HG03571 (cell line): ENCODE results near the gene ZSWIM6.

Experiments
- ATAC-seq: cut with Tn5 transposase; IDR thresholded peaks from one replicate; pipeline ENCODE4 v1.9.1; 2021; ENCODE audit not compliant: unreplicated experiment

Gene ZSWIM6

GRCh38 chr5:61357745-61358144 lies 25.7 kb downstream of the ZSWIM6 start:
- no peak for ATAC-seq

DNA sequence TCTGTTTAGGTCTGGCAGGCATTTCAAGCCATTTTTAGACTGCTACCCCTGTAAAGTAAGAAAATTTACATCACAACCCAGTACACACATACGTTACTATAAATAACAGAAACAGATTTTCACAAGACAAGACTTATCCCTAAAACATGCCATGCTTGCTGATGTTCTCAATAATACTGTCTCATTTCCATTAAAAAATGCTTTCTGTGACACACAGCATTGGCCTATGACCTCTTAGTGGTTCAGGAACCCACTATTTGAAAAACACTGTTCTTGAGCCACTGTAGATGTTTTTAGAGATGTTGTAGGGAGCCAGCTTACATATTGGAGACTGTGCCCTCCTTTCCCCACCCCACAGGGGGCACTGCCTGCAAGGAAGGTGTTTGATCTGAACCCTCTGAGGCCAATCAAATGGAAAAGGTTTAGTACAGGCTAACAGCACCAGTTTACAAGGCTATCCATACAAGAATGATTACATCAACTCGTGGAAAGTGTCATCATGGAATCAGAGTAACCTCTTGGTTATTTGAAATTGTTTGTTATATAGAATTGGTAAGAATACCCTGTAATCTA lies 30.8 kb downstream of the ZSWIM6 start:
- no peak for ATAC-seq

- no peak for ATAC-seq
These were observed 31.5 kb downstream of the ZSWIM6 start for GRCh38 chr5:61363401-61364114.

- ATAC-seq = no peak
These were observed 34.6 kb downstream of the ZSWIM6 start for GRCh38 chr5:61366497-61367240.

DNA sequence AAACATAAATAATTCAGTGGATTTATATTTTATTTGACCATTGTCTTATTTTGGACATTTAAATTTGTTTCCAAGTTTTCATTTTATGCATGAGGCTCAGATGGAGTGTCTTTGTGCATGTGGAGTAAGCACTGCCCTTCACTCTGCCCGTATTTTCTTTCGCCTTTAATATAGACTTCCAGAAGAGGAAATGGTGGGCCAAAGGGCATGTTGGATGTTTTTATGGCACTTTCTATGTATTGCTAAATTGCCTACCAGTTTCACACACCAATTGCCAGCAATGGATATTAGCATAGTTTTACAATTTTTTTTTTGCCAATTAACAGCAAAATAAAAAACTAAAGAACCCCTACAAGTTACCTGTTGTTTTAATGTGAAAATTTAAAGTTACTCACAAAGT lies 38.4 kb downstream of the ZSWIM6 start:
- ATAC-seq = no peak

GRCh38 chr5:61371474-61371873 lies 39.4 kb downstream of the ZSWIM6 start:
- ATAC-seq = no peak

DNA sequence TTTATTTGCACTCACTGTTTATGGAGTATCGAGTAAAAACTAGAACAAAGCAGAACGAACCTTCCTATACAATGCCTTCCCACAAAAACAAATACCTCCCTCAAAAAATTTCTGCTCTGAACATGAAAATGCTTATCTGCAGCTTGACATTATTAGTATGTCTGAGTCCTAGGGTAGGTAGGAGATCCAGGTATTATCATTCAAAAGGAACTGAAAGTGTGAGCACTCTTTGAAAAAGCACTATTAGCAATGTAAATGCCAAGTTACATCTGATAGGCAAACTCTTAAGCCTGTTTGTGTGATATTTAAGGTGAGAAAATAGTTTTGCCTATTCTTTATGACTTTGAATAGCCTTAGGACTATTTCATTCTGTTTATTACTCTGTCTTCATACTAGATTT lies 47.6 kb downstream of the ZSWIM6 start:
- ATAC-seq = no peak

DNA sequence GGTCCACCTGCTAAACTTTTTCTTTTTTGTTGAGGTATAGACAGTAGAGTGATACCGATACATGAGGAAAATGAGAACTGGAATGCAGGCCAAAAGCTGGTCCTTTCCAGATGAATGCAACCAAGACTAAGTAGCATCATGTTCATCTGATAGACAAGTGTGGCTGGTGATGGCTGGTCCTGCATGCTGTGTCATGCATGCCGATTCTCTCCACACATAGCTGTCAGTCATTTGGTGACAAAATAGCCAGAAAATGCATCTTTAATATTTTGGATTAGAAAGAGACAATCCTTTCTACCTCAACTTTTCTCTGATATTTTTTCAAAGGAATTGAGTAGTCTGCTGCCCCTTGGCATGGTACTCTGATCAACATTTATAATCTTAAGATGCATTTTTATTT lies 49.9 kb downstream of the ZSWIM6 start:
- no peak for ATAC-seq

DNA sequence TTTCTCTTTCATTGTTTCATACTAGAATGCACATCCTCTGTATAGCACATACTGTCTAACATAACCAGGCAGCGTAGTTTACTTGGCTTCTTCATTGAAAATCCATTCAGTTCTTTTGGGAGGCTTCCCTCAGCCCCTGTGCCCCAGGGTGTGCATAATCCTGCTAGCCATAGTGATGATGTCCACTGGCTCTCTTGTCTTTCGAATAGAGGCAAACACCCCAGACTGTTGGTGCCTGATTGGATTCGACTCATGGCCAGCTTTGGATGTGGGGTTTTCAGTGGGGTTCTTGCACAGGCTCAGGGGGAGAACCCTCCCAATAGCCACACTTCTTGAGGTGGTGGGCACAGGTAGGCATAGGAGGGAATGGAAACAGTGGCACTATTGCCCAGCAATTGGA lies 53.6 kb downstream of the ZSWIM6 start:
- no peak for ATAC-seq

DNA sequence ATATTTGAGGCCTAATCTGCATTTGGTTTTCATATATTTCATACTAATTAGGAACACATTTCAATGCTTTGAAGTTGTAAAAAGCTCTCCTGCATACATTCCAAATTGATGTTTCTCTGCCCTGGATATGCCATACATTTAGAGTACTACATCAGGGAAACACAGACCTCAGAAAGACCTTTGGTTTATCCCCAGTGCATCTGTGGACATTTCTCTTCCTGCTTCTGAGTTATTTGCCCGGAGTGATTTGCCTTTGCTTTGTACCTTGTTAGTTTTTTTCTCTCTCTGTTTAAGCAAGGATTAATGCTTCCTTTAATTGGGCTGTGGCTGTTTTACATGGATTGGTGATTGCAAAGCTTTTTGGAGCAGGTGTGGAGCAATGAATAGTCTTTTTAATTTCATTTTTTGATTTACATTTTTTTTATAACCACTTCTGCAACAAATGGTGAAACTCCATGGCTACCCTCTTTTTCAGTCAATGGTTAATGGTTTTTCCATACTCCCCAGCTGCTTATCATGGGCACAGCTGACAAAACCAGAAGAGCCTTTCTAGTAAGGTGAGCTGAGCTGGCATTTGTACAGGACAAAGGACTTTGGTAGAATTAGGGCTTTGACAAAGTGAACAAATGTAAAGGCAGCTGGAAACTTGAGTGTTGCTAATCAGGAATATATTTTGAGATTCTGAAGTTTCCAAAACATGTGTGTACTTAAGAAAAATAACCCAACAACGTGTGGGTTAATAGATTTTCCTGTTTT lies 54.2 kb downstream of the ZSWIM6 start:
- no peak for ATAC-seq

GRCh38 chr5:61389609-61390008 lies 57.6 kb downstream of the ZSWIM6 start:
- no peak for ATAC-seq

- ATAC-seq = no peak
These were observed 62.1 kb downstream of the ZSWIM6 start for GRCh38 chr5:61394078-61394704.

- no peak for ATAC-seq
These were observed 62.7 kb downstream of the ZSWIM6 start for GRCh38 chr5:61394793-61395192.

DNA sequence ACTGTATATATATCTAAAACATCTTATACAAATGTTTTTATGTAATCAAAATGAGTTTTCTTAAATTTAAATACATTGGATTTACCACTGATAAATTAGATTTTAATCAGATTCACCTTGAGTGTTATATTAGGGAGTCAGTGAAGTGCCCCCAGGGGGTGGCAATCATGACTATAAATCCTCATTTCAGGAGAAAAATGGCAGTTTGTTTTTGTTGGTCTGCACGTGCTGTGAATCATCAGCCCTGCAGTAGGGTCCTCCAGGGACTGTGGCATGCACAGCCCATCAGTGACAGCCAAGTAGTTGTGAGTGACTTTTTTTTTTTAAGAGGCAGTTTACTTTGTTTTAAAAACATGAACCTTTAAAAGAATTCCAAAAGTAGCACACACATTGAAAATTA lies 65.2 kb downstream of the ZSWIM6 start:
- ATAC-seq = no peak

- ATAC-seq = no peak
These were observed 65.9 kb downstream of the ZSWIM6 start for GRCh38 chr5:61397937-61398336.

GRCh38 chr5:61398440-61398839 lies 66.4 kb downstream of the ZSWIM6 start:
- ATAC-seq = no peak

GRCh38 chr5:61399679-61400078 lies 67.6 kb downstream of the ZSWIM6 start:
- ATAC-seq = no peak

GRCh38 chr5:61401726-61402125 lies 69.7 kb downstream of the ZSWIM6 start:
- ATAC-seq = no peak

DNA sequence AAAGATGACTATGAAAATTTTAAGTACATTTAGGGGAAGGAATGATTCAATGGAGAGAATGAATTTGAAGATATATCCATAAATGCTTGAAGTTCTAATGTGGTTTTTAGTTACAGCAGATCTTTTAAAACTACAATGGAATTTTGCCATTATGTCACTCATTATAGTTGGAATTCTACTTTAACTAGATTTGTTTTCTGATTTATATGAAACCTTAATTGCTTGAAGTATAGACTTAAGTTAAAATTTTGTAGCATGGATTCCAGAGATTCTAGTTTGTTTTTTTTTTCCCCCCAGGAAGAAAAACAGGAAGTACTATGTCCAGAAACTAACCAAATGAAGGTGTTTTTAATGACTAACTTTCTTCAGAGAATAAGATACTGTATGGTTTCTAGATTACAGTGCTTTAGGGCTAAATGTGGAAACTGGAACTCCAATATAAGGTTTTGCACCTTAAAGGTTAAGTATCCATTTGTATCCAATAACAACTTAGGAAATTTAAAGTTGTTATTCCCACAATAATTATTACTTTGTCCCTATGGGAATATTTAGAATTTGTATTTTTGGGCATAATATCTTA lies 70.3 kb downstream of the ZSWIM6 start:
- ATAC-seq = no peak

- no peak for ATAC-seq
These were observed 71.2 kb downstream of the ZSWIM6 start for GRCh38 chr5:61402970-61403900.
